Measurements from ENCODE around the gene ZKSCAN4. TPM values are rescaled to one million over a fixed set of nuclear protein-coding genes. Genes with fewer than 3 reads are reported as not detected.

The ZKSCAN4 gene
- total and polyA plus RNA-seq, 10 of the 15 experiments (the other 5 are each of a cell fraction or from before 2014, with no cell fraction given) = 3.0 to 6.5 (median 5.0) TPM

- no peak for TF ChIP-seq ZBTB4 (CRISPR knock-in tag; IDR thresholded peaks at IDR 0.05)
- peak; percentile 42 for TF ChIP-seq RUNX3 (IDR thresholded peaks at IDR 0.05; ENCODE audit: low read length)
- no peak for TF ChIP-seq HSF1 (IDR thresholded peaks at IDR 0.05; ENCODE audit: low read depth, low read length)
- peak; percentile 57; the same call in 1 of the 2 replicates for TF ChIP-seq POLR2AphosphoS5 (IDR thresholded peaks at IDR 0.05; ENCODE audit: low read length)
- TF ChIP-seq KAT2A (conservative IDR thresholded peaks at IDR 0.05; ENCODE audit: control insufficient read depth, low read depth, low read length) = no peak
- TF ChIP-seq MEF2A (IDR thresholded peaks at IDR 0.05; ENCODE audit: insufficient read depth, low read depth, low read length) = no peak
- no peak for TF ChIP-seq E4F1 (IDR thresholded peaks at IDR 0.05; ENCODE audit: borderline replicate concordance, partially characterized antibody)
- TF ChIP-seq MYB (IDR thresholded peaks at IDR 0.05; ENCODE audit: borderline replicate concordance, low read depth, low read length) = no peak
- TF ChIP-seq CREB1 (IDR thresholded peaks at IDR 0.05; ENCODE audit: low read depth) = no peak
- no peak for TF ChIP-seq ZNF622 (IDR thresholded peaks at IDR 0.05)
- peak in 1 of 2 experiments; percentile 23; a peak in 1 of 4 replicates for TF ChIP-seq BHLHE40 (IDR thresholded peaks at IDR 0.05; ENCODE audit: borderline replicate concordance in 1 of 2, low read depth in 2 of 2, low read length in 1 of 2)
- no peak for TF ChIP-seq IKZF2 (IDR thresholded peaks at IDR 0.05)
- no peak for TF ChIP-seq MYC (IDR thresholded peaks at IDR 0.05; ENCODE audit: insufficient read depth, insufficient read length, insufficient replicate concordance, low read length, severe bottlenecking)
- no peak for TF ChIP-seq FOS (IDR thresholded peaks at IDR 0.05; ENCODE audit: borderline replicate concordance, extremely low read depth, insufficient read length)
- no peak for TF ChIP-seq NBN (IDR thresholded peaks at IDR 0.05)
- no peak for TF ChIP-seq RELA (IDR thresholded peaks at IDR 0.05; ENCODE audit: borderline replicate concordance, partially characterized antibody)
- no peak for TF ChIP-seq KLF5 (IDR thresholded peaks at IDR 0.05; ENCODE audit: partially characterized antibody)
- TF ChIP-seq FOXM1 (IDR thresholded peaks at IDR 0.05; ENCODE audit: low read depth, low read length) = no peak
- no peak for TF ChIP-seq CTCF (IDR thresholded peaks at IDR 0.05 in 2 of 3, conservative IDR thresholded peaks at IDR 0.05 in 1 of 3; ENCODE audit: control insufficient read depth in 2 of 3, extremely low read depth in 1 of 3, insufficient read depth in 1 of 3, low read depth in 3 of 3, low read length in 3 of 3)
- TF ChIP-seq NR2F1 (conservative IDR thresholded peaks at IDR 0.05) = 0 out of 2 replicates have a peak, but pooled peaks have one; percentile 18
- TF ChIP-seq HDGF (IDR thresholded peaks at IDR 0.05) = no peak
Observed at GRCh38 chr6:28281288-28282064, 29.4 kb upstream of the ZKSCAN4 start, which contains the start of gene PGBD1 (continued).

Data from GM12878 (cell line).